VCaP (cell line): ENCODE data around the gene PPIC.
A peak's percentile ranks its signal among the peaks of the same experiment; 100 is the strongest.

Experiments used
- H3K27ac ChIP-seq: fragments of 450-650 bp; 2 replicates; pipeline ENCODE4 v1.5.1; 2017
- TF ChIP-seq, protein P1 (sequence below): fragments of 450-650 bp; conservative IDR thresholded peaks from 2 replicates; pipeline ENCODE4 v1.5.1; 2017; ENCODE audit warnings: mild to moderate bottlenecking, moderate library complexity

Gene PPIC

DNA sequence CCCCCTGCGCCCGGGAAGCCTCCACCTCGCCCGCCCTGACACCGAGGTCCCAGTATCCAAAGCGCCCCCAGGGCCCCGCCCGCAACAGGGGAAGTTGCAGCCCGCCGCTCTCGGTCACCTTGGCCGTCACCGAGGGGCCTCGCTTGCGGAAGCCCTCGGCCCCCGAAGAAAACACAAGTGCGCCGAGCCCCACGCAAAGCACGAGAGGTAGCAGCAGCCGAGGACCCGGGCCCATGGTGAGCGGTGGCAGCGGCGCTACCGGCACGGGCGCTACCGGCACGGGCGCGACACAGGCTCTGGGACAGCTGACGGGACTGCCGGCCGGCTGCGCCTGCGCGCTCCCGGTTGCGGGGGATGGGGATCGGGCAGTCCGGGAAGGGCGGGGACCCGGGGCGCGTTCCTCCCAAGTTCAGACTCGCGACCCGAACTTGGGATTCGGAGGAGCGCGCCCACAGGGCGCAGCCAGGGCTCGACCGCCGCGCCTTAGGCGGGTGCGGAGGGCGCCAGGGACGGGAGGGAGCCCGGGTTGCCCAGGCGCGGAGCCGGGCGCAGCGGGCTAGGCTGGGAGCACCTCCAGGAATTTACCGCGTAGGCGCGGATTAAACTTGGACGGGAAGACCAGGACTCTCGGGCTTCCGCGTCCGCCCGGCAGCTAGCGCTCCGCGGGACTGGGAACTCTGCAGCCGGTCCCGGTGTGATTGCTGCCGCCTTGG lies at the start of gene PPIC:
TSS of gene PPIC (minus strand) at position 335 of the 713 bp plus-strand sequence. CDS start at position 235, 100 bp downstream.
- TF ChIP-seq, protein P1, sequence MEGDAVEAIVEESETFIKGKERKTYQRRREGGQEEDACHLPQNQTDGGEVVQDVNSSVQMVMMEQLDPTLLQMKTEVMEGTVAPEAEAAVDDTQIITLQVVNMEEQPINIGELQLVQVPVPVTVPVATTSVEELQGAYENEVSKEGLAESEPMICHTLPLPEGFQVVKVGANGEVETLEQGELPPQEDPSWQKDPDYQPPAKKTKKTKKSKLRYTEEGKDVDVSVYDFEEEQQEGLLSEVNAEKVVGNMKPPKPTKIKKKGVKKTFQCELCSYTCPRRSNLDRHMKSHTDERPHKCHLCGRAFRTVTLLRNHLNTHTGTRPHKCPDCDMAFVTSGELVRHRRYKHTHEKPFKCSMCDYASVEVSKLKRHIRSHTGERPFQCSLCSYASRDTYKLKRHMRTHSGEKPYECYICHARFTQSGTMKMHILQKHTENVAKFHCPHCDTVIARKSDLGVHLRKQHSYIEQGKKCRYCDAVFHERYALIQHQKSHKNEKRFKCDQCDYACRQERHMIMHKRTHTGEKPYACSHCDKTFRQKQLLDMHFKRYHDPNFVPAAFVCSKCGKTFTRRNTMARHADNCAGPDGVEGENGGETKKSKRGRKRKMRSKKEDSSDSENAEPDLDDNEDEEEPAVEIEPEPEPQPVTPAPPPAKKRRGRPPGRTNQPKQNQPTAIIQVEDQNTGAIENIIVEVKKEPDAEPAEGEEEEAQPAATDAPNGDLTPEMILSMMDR, result no peak
- peak within 1 kb of the TSS; percentile 47 for H3K27ac ChIP-seq

GRCh38 chr5:123085638-123086286 lies 49.2 kb upstream of the PPIC start:
- H3K27ac ChIP-seq, result no peak overlapping the region
- TF ChIP-seq, protein P1, result no peak

- TF ChIP-seq, protein P1, result no peak
- no peak overlapping the region for H3K27ac ChIP-seq
Measured at GRCh38 chr5:123084730-123085605, 48.4 kb upstream of the PPIC start.

GRCh38 chr5:123083298-123083697 lies 46.8 kb upstream of the PPIC start:
- H3K27ac ChIP-seq, result no peak overlapping the region
- TF ChIP-seq, protein P1, result no peak

- TF ChIP-seq, protein P1, result no peak
- no peak overlapping the region for H3K27ac ChIP-seq
Measured at GRCh38 chr5:123080215-123080614, 43.7 kb upstream of the PPIC start.

GRCh38 chr5:123075521-123076163 lies 39.1 kb upstream of the PPIC start:
- no peak overlapping the region for H3K27ac ChIP-seq
- TF ChIP-seq, protein P1, result no peak
